Mesendoderm (in vitro differentiated cells): ENCODE data around the gene SRR.

Experiments used
- DNase-seq: peaks from one replicate; pipeline ENCODE4 v3.0.0; 2013
- H2AK5ac ChIP-seq: 2 replicates; pipeline ENCODE4 v1.6.1; 2013; ENCODE audit warnings: low read length, inconsistent platforms
- H2BK120ac ChIP-seq: 2 replicates; pipeline ENCODE4 v1.6.1; 2013; ENCODE audit warnings: low read depth, mild to moderate bottlenecking, low read length, moderate library complexity, mixed read lengths
- H2BK15ac ChIP-seq: replicated peaks from 2 replicates; pipeline ENCODE4 v1.6.1; 2013; ENCODE audit warnings: low read depth, mild to moderate bottlenecking, moderate library complexity
- H2BK5ac ChIP-seq: 2 replicates; pipeline ENCODE4 v1.6.1; 2013; ENCODE audit warnings: low read length, inconsistent platforms
- H3K18ac ChIP-seq: 2 replicates; pipeline ENCODE4 v1.6.1; 2013; ENCODE audit warnings: mild to moderate bottlenecking, low read length, mixed read lengths
- H3K23ac ChIP-seq: one replicate; pipeline ENCODE4 v1.6.1; 2013; ENCODE audit warnings: low read length
- H3K27ac ChIP-seq: 2 replicates; pipeline ENCODE4 v1.5.1; 2013; ENCODE audit warnings: low read depth, mild to moderate bottlenecking, inconsistent platforms, low read length, moderate library complexity
- H3K27me3 ChIP-seq: 2 replicates; pipeline ENCODE4 v1.6.1; 2013; ENCODE audit warnings: low read length, control low read depth, mild to moderate bottlenecking, inconsistent platforms; ENCODE audit not compliant: insufficient read depth, poor library complexity
- H3K36me3 ChIP-seq: 2 replicates; pipeline ENCODE4 v1.6.1; 2013; ENCODE audit warnings: low read length, inconsistent platforms; ENCODE audit not compliant: control insufficient read depth, insufficient read depth
- H3K4ac ChIP-seq: one replicate; pipeline ENCODE4 v1.6.1; 2013; ENCODE audit warnings: low read depth, mild to moderate bottlenecking, low read length, moderate library complexity
- H3K4me1 ChIP-seq: 2 replicates; pipeline ENCODE4 v1.6.1; 2013; ENCODE audit warnings: low read depth, low read length, inconsistent platforms; ENCODE audit not compliant: control insufficient read depth
- H3K4me2 ChIP-seq: 2 replicates; pipeline ENCODE4 v1.6.1; 2013; ENCODE audit warnings: low read length
- H3K4me3 ChIP-seq: 2 replicates; pipeline ENCODE4 v1.5.1; 2013; ENCODE audit warnings: mild to moderate bottlenecking, low read length
- H3K56ac ChIP-seq: one replicate; pipeline ENCODE4 v1.6.1; 2013; ENCODE audit warnings: low read length
- H3K79me1 ChIP-seq: 2 replicates; pipeline ENCODE4 v1.6.1; 2013; ENCODE audit warnings: low read length, inconsistent platforms
- H3K79me2 ChIP-seq: 2 replicates; pipeline ENCODE4 v1.6.1; 2013; ENCODE audit warnings: mild to moderate bottlenecking, low read length; ENCODE audit not compliant: control insufficient read depth, insufficient read depth
- H3K9ac ChIP-seq: 2 replicates; pipeline ENCODE4 v1.6.1; 2013; ENCODE audit warnings: low read length, inconsistent platforms
- H4K5ac ChIP-seq: one replicate; pipeline ENCODE4 v1.6.1; 2013; ENCODE audit warnings: low read length
- H4K8ac ChIP-seq: one replicate; pipeline ENCODE4 v1.6.1; 2013; ENCODE audit warnings: low read depth, mild to moderate bottlenecking, control low read depth, low read length, moderate library complexity
- WGBS: extraction: QIAGEN DNeasy Blood & Tissue Kit; methylation state at CpG from one replicate; pipeline ENCODE4 v1.1.7; 2013; ENCODE audit warnings: low lambda C conversion rate, missing lambda C conversion rate; ENCODE audit not compliant: insufficient coverage; ENCODE audit errors: extremely low coverage; 5-methylcytosine and 5-hydroxymethylcytosine counted together

The SRR gene

GRCh38 chr17:2271985-2272702, 31.6 kb upstream of the SRR start:
- H2BK5ac ChIP-seq, result no peak overlapping the region
- WGBS, result no CpG with 5 or more reads among the region's 3 CpGs
- no peaks in the 10 kb centered on the region for H3K36me3 ChIP-seq

GRCh38 chr17:2274414-2274813, 29.3 kb upstream of the SRR start:
- peaks cover under 1% of the 10 kb centered on the region for H3K36me3 ChIP-seq
- H4K5ac ChIP-seq, result no peak overlapping the region
- no peak overlapping the region for H4K8ac ChIP-seq
- H2BK5ac ChIP-seq, result no peak overlapping the region
- no peak overlapping the region for H3K18ac ChIP-seq
- no peaks in the 10 kb centered on the region for H3K79me1 ChIP-seq
- no peaks in the 10 kb centered on the region for H3K27me3 ChIP-seq
- DNase-seq, result no peak
- H3K4me3 ChIP-seq, result no peak overlapping the region
- no peak overlapping the region for H3K4me2 ChIP-seq
- no peak overlapping the region for H2BK120ac ChIP-seq
- H3K9ac ChIP-seq, result no peak overlapping the region
- H3K4ac ChIP-seq, result no peak overlapping the region
- H2AK5ac ChIP-seq, result no peak overlapping the region
- no peaks in the 10 kb centered on the region for H3K79me2 ChIP-seq
- no CpG with 5 or more reads among the region's 2 CpGs for WGBS
- no peak overlapping the region for H3K23ac ChIP-seq
- no peaks in the 10 kb centered on the region for H3K4me1 ChIP-seq
- H3K27ac ChIP-seq, result no peak overlapping the region
- no peak overlapping the region for H2BK15ac ChIP-seq
- H3K56ac ChIP-seq, result no peak overlapping the region

More at GRCh38 chr17:2271985-2272702, 31.6 kb upstream of the SRR start:
- H3K9ac ChIP-seq, result no peak overlapping the region
- no peak overlapping the region for H2AK5ac ChIP-seq
- no peak for DNase-seq
- H3K23ac ChIP-seq, result no peak overlapping the region
- no peak overlapping the region for H3K4me3 ChIP-seq
- H3K18ac ChIP-seq, result no peak overlapping the region
- H3K79me2 ChIP-seq, result no peaks in the 10 kb centered on the region
- no peak overlapping the region for H3K56ac ChIP-seq
- H3K79me1 ChIP-seq, result no peaks in the 10 kb centered on the region
- H3K27me3 ChIP-seq, result no peaks in the 10 kb centered on the region
- H4K8ac ChIP-seq, result no peak overlapping the region
- H3K27ac ChIP-seq, result no peak overlapping the region
- H2BK120ac ChIP-seq, result no peak overlapping the region
- no peak overlapping the region for H3K4ac ChIP-seq
- no peak overlapping the region for H3K4me2 ChIP-seq
- H3K4me1 ChIP-seq, result no peaks in the 10 kb centered on the region
- H2BK15ac ChIP-seq, result no peak overlapping the region
- no peak overlapping the region for H4K5ac ChIP-seq

- WGBS, result no CpG with 5 or more reads among the region's 1 CpG
- H2BK5ac ChIP-seq, result no peak overlapping the region
- no peak overlapping the region for H2BK120ac ChIP-seq
- no peak overlapping the region for H3K4me2 ChIP-seq
- H4K8ac ChIP-seq, result no peak overlapping the region
- H3K9ac ChIP-seq, result no peak overlapping the region
- no peak overlapping the region for H3K4me3 ChIP-seq
- no peak overlapping the region for H3K4ac ChIP-seq
- H2AK5ac ChIP-seq, result no peak overlapping the region
- H3K79me1 ChIP-seq, result no peaks in the 10 kb centered on the region
- no peak overlapping the region for H4K5ac ChIP-seq
- DNase-seq, result no peak
- no peaks in the 10 kb centered on the region for H3K27me3 ChIP-seq
- H3K4me1 ChIP-seq, result no peaks in the 10 kb centered on the region
- H3K23ac ChIP-seq, result no peak overlapping the region
- no peak overlapping the region for H3K56ac ChIP-seq
- no peaks in the 10 kb centered on the region for H3K79me2 ChIP-seq
- H3K18ac ChIP-seq, result no peak overlapping the region
- peaks cover 4% of the 10 kb centered on the region for H3K36me3 ChIP-seq
- no peak overlapping the region for H3K27ac ChIP-seq
- H2BK15ac ChIP-seq, result no peak overlapping the region
Observed at GRCh38 chr17:2275722-2276121, 28.0 kb upstream of the SRR start.

- no peak overlapping the region for H2BK5ac ChIP-seq
- no peak overlapping the region for H3K4me3 ChIP-seq
- no peak overlapping the region for H4K8ac ChIP-seq
- no peak overlapping the region for H4K5ac ChIP-seq
- H2BK15ac ChIP-seq, result no peak overlapping the region
- no peak overlapping the region for H3K18ac ChIP-seq
- H3K36me3 ChIP-seq, result peaks cover 10% of the 10 kb centered on the region
- no peaks in the 10 kb centered on the region for H3K4me1 ChIP-seq
- no peak overlapping the region for H3K4ac ChIP-seq
- WGBS, result no CpG with 5 or more reads among the region's 9 CpGs
- no peak overlapping the region for H3K27ac ChIP-seq
- no peak overlapping the region for H3K9ac ChIP-seq
- H3K4me2 ChIP-seq, result no peak overlapping the region
- H3K79me1 ChIP-seq, result no peaks in the 10 kb centered on the region
- no peak for DNase-seq
- no peak overlapping the region for H2BK120ac ChIP-seq
- H3K56ac ChIP-seq, result no peak overlapping the region
- no peak overlapping the region for H3K23ac ChIP-seq
- H3K27me3 ChIP-seq, result no peaks in the 10 kb centered on the region
- no peak overlapping the region for H2AK5ac ChIP-seq
- H3K79me2 ChIP-seq, result no peaks in the 10 kb centered on the region
Observed at GRCh38 chr17:2277429-2278170, 26.1 kb upstream of the SRR start.

- Histone ChIP-seq H2AK5ac (no peak overlapping the region), H3K27ac (no peak overlapping the region), H3K9ac (no peak overlapping the region), H2BK5ac (no peak overlapping the region), H3K18ac (no peak overlapping the region), H3K56ac (no peak overlapping the region), H2BK120ac (no peak overlapping the region), H3K79me2 (no peaks in the 10 kb centered on the region), H3K4me3 (no peak overlapping the region), H3K36me3 (peaks cover 10% of the 10 kb centered on the region), H3K4me1 (no peaks in the 10 kb centered on the region), H3K79me1 (no peaks in the 10 kb centered on the region), H3K27me3 (no peaks in the 10 kb centered on the region), H3K4me2 (no peak overlapping the region), H4K8ac (no peak overlapping the region), H3K4ac (no peak overlapping the region), H4K5ac (no peak overlapping the region), H3K23ac (no peak overlapping the region), H2BK15ac (no peak overlapping the region)
- DNase-seq, result no peak
- WGBS, result no CpG with 5 or more reads among the region's 9 CpGs
Observed at GRCh38 chr17:2279707-2280106, 24.0 kb upstream of the SRR start.
